BE2C (cell line): ENCODE results near the gene GUSB.

Source experiments
- DNase-seq: peaks from one replicate; pipeline ENCODE4 v3.0.0-alpha.2; 2020
- H3K27me3 ChIP-seq: fragments of 250-450 bp; sonication (Bioruptor Pico); 2 replicates; pipeline ENCODE4 v1.5.1; 2020; ENCODE audit warnings: mild to moderate bottlenecking
- H3K36me3 ChIP-seq: fragments of 250-450 bp; sonication (Bioruptor Pico); 2 replicates; pipeline ENCODE4 v1.5.1; 2020; ENCODE audit warnings: mild to moderate bottlenecking
- H3K4me1 ChIP-seq: fragments of 250-450 bp; sonication (Bioruptor Pico); 2 replicates; pipeline ENCODE4 v1.5.1; 2020
- H3K4me3 ChIP-seq: 2 replicates; pipeline ENCODE4 v1.5.1; 2011; ENCODE audit warnings: low read depth, low read length
- H3K9me3 ChIP-seq: fragments of 250-450 bp; sonication (Bioruptor Pico); 2 replicates; pipeline ENCODE4 v1.5.1; 2020
- CTCF ChIP-seq: IDR thresholded peaks from 2 replicates; pipeline ENCODE4 v1.5.1; 2012; ENCODE audit warnings: mild to moderate bottlenecking, low read depth, low read length

Gene GUSB

GRCh38 chr7:65915921-65916657, 65.9 kb downstream of the GUSB start:
- Histone ChIP-seq H3K4me1 (no peaks in the 10 kb centered on the region), H3K9me3 (no peaks in the 10 kb centered on the region)

GRCh38 chr7:65912237-65912636, 69.8 kb downstream of the GUSB start:
- no peak overlapping the region for H3K4me3 ChIP-seq
- H3K4me1 ChIP-seq, result no peaks in the 10 kb centered on the region
- no peaks in the 10 kb centered on the region for H3K9me3 ChIP-seq
- H3K36me3 ChIP-seq, result no peaks in the 10 kb centered on the region; the same call in 1 of the 2 replicates
- DNase-seq, result no peak
- no peak for TF ChIP-seq CTCF
- no peaks in the 10 kb centered on the region for H3K27me3 ChIP-seq

More at GRCh38 chr7:65915921-65916657, 65.9 kb downstream of the GUSB start:
- Histone ChIP-seq H3K4me3 (no peak overlapping the region), H3K36me3 (no peaks in the 10 kb centered on the region; the same call in 1 of the 2 replicates), H3K27me3 (no peaks in the 10 kb centered on the region)
- DNase-seq, result no peak
- no peak for TF ChIP-seq CTCF
